ENCODE results near the gene MUC4. TPM values are rescaled to one million over a fixed set of nuclear protein-coding genes. Genes with fewer than 3 reads are reported as not detected.

Gene MUC4
- total and polyA plus RNA-seq, 10 of the 15 experiments (the other 5 are each of a cell fraction or from before 2014, with no cell fraction given): 0.02 to 0.46 (median 0.27) TPM; not detected in 4

GRCh38 chr3:195748661-195749060 is 63.1 kb downstream of the MUC4 start:
- WGBS (ENCODE audit: insufficient coverage, insufficient replicate concordance, low lambda C conversion rate, missing lambda C conversion rate): 69% methylated on average over 11 of the region's 11 CpGs
- Histone ChIP-seq H3K27me3 (replicated peaks in 1 of 2; ENCODE audit: control insufficient read depth in 2 of 2, insufficient read depth in 2 of 2, low read length in 1 of 2) (no peaks in the 10 kb centered on the region; a peak in 2 of 4 replicates), H3K27ac (ENCODE audit: control insufficient read depth, insufficient read depth) (no peak overlapping the region), H3K79me2 (ENCODE audit: control insufficient read depth, insufficient read depth, low read length) (no peaks in the 10 kb centered on the region), H3K4me1 (ENCODE audit: control insufficient read depth, insufficient read depth, low read length) (no peaks in the 10 kb centered on the region), H3K9me3 (replicated peaks; ENCODE audit: control insufficient read depth, insufficient read depth, low read length) (no peaks in the 10 kb centered on the region), H3K4me2 (ENCODE audit: control insufficient read depth, insufficient read depth) (no peak overlapping the region), H4K20me1 (ENCODE audit: control insufficient read depth, insufficient read depth) (no peaks in the 10 kb centered on the region), H2AFZ (ENCODE audit: control insufficient read depth, low read depth, low read length) (no peak overlapping the region), H3K9ac (ENCODE audit: control insufficient read depth, insufficient read depth, low read length) (no peak overlapping the region), H3K4me3 (no peak overlapping the region), H3K36me3 (ENCODE audit: control insufficient read depth in 2 of 2, insufficient read depth in 2 of 2, low read length in 1 of 2) (no peaks in the 10 kb centered on the region)
- FAIRE-seq (no peak), ATAC-seq (no peak), DNase-seq (ENCODE audit: low read depth, low spot score) (no peak)
- in situ Hi-C loops (cut with MboI) (no loop called here), intact Hi-C loops (cut with micrococcal nuclease; ENCODE audit: unreplicated experiment) (no loop called here)
- SMC1A ChIA-PET (ENCODE audit: uncharacterized antibody, unreplicated experiment): no interaction called here
- no TSS peak for BruUV-seq (replicated peaks)
- RAD21 ChIA-PET (ENCODE audit: unreplicated experiment): no interaction called here
- POLR2A ChIA-PET: no interaction called here
- CTCF ChIA-PET: no interaction called here
- TF ChIP-seq, protein P1, sequence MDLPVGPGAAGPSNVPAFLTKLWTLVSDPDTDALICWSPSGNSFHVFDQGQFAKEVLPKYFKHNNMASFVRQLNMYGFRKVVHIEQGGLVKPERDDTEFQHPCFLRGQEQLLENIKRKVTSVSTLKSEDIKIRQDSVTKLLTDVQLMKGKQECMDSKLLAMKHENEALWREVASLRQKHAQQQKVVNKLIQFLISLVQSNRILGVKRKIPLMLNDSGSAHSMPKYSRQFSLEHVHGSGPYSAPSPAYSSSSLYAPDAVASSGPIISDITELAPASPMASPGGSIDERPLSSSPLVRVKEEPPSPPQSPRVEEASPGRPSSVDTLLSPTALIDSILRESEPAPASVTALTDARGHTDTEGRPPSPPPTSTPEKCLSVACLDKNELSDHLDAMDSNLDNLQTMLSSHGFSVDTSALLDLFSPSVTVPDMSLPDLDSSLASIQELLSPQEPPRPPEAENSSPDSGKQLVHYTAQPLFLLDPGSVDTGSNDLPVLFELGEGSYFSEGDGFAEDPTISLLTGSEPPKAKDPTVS (IDR thresholded peaks at IDR 0.05; ENCODE audit: low read depth, low read length): no peak
- TF ChIP-seq CTCF (IDR thresholded peaks at IDR 0.05 in 2 of 3, conservative IDR thresholded peaks at IDR 0.05 in 1 of 3; ENCODE audit: control insufficient read depth in 2 of 3, extremely low read depth in 1 of 3, insufficient read depth in 1 of 3, low read depth in 3 of 3, low read length in 3 of 3): no peak

DNA sequence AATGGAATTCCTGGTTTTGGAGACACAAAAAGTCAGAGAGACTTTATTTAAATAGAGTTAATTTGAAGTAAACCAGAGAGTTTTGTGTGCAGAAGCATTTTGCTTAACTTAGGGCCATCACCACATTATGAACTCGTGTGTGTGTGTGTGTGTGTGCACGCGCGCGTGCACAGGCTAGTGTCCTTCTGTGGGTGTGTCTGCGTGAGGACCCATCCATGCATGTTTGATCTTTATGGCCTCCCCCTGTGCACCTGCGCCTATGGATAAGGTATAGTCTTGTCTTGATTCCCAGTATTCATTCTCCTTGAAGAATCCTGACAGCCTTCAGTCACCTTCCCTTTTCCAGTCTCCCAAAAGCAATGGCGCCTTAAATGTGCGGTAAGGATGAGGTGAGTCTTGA is 65.0 kb downstream of the MUC4 start:
- H3K4me1 ChIP-seq (ENCODE audit: control insufficient read depth, insufficient read depth, low read length): no peaks in the 10 kb centered on the region
- no peak overlapping the region for H3K9ac ChIP-seq (ENCODE audit: control insufficient read depth, insufficient read depth, low read length)
- ChIA-PET CTCF (no interaction called here), SMC1A (ENCODE audit: uncharacterized antibody, unreplicated experiment) (no interaction called here), RAD21 (ENCODE audit: unreplicated experiment) (no interaction called here), POLR2A (no interaction called here)
- FAIRE-seq (no peak), ATAC-seq (no peak), DNase-seq (ENCODE audit: low read depth, low spot score) (no peak)
- no peak overlapping the region for H3K27ac ChIP-seq (ENCODE audit: control insufficient read depth, insufficient read depth)
- no peak overlapping the region for H2AFZ ChIP-seq (ENCODE audit: control insufficient read depth, low read depth, low read length)
- H3K36me3 ChIP-seq (ENCODE audit: control insufficient read depth in 2 of 2, insufficient read depth in 2 of 2, low read length in 1 of 2): no peaks in the 10 kb centered on the region
- no peaks in the 10 kb centered on the region for H3K9me3 ChIP-seq (replicated peaks; ENCODE audit: control insufficient read depth, insufficient read depth, low read length)
- H3K79me2 ChIP-seq (ENCODE audit: control insufficient read depth, insufficient read depth, low read length): no peaks in the 10 kb centered on the region
- no peaks in the 10 kb centered on the region; a peak in 2 of 4 replicates for H3K27me3 ChIP-seq (replicated peaks in 1 of 2; ENCODE audit: control insufficient read depth in 2 of 2, insufficient read depth in 2 of 2, low read length in 1 of 2)
- WGBS (ENCODE audit: insufficient coverage, insufficient replicate concordance, low lambda C conversion rate, missing lambda C conversion rate): 86% methylated on average over 9 of the region's 9 CpGs
- H4K20me1 ChIP-seq (ENCODE audit: control insufficient read depth, insufficient read depth): no peaks in the 10 kb centered on the region
- intact Hi-C loops (cut with micrococcal nuclease; ENCODE audit: unreplicated experiment) (no loop called here), in situ Hi-C loops (cut with MboI) (no loop called here)
- no peak overlapping the region for H3K4me3 ChIP-seq
- TF ChIP-seq TCF3 (IDR thresholded peaks at IDR 0.05; ENCODE audit: borderline replicate concordance, insufficient read depth, low read depth, low read length) (no peak), CREB1 (IDR thresholded peaks at IDR 0.05; ENCODE audit: low read depth) (no peak), DPF2 (IDR thresholded peaks at IDR 0.05) (no peak), HCFC1 (IDR thresholded peaks at IDR 0.05; ENCODE audit: low read length) (no peak), PML (IDR thresholded peaks at IDR 0.05; ENCODE audit: low read length) (no peak)
- TF ChIP-seq, protein P2, sequence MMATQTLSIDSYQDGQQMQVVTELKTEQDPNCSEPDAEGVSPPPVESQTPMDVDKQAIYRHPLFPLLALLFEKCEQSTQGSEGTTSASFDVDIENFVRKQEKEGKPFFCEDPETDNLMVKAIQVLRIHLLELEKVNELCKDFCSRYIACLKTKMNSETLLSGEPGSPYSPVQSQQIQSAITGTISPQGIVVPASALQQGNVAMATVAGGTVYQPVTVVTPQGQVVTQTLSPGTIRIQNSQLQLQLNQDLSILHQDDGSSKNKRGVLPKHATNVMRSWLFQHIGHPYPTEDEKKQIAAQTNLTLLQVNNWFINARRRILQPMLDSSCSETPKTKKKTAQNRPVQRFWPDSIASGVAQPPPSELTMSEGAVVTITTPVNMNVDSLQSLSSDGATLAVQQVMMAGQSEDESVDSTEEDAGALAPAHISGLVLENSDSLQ (IDR thresholded peaks at IDR 0.05): no peak
- no peak overlapping the region for H3K4me2 ChIP-seq (ENCODE audit: control insufficient read depth, insufficient read depth)
- no TSS peak for BruUV-seq (replicated peaks)

Measured in GM12878 (cell line).